HG03460 (cell line): ENCODE data around the gene MAP3K4.
A peak's percentile ranks its signal among the peaks of the same experiment; 100 is the strongest.

Experiments used
- ATAC-seq: cut with Tn5 transposase; IDR thresholded peaks from one replicate; pipeline ENCODE4 v1.9.1; 2021; ENCODE audit not compliant: unreplicated experiment

The MAP3K4 gene

DNA sequence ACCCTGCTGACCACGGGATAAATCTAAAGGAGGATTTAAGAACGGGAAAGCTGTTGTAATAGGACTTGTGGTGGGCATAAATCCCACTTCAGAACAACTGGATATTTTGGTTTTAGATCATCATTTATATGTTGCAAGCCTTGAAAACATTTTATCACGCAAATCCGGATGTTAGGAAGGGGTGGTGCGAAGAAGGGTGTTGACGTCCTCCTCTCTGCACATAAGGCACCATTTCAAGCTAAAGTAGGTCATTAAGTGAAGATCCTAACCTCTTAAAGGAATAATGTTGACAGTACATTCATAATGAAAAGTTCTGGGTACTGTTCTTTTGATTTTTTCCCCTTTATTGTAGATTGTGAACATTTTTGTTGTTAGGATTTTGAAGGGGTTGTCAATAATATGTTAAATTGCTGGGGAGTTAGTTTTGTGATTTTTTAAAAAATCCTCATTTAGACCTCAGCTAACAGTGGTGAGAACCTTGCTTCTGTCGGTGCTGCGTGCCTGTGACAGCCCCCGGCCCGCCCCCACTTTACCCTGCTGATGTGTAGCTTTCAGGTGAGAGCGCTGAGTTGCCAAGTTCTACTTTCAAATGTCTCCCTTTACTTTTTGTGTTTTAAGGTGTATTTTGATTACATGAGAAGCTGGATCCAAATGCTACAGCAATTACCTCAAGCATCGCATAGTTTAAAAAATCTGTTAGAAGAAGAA lies 88.8 kb downstream of the MAP3K4 start:
- no peak for ATAC-seq

GRCh38 chr6:161082215-161082614 lies 90.6 kb downstream of the MAP3K4 start:
- peak; percentile 70 for ATAC-seq

DNA sequence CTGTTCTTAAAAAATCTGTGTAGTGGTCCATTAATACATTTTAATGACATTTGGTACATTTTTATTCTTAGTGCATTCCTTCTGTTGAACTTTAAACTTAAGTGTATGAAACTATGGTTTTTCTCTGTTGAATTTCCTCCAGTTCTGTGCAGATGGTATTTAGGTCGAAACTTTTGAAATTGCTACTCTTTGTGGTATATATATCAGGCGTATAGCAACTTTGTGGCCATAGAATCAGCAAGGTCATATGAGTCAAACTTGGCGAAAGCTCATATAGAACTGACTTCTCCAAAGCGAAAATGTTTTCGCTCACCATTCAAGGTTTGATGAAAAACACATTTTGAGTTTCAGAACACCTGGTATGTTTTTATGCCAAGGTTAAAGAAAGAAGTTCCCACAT lies 93.7 kb downstream of the MAP3K4 start:
- no peak for ATAC-seq

DNA sequence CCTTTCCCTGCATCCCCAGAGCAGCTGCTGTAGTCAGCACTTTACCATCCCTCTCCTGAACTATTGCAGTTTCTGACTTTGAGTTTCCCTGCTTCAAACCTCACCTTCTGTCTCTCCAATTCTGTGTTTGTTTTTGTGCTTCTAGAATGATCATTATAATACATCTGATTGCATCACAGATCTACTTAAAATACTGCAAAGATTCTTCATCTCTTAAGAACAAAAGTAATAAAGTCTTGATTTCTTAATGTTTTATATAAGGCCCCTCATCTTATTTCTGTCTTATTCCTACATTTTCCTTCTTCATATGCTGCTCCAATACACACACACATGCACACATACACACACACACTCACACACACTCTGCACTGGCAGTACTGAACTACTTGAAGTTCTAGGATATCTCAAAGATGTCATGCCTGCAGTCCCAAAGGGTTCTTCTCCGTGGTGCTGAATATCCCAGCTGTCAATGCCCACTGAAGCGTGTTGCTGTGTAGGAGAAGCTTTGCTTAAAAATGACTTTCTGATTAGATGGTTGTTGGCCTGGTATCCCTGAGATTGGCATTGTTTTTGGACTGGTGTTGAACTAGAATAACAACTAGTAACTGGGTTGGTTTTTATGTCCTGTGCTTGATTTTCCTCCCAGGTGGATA lies 97.2 kb downstream of the MAP3K4 start:
- ATAC-seq = no peak

DNA sequence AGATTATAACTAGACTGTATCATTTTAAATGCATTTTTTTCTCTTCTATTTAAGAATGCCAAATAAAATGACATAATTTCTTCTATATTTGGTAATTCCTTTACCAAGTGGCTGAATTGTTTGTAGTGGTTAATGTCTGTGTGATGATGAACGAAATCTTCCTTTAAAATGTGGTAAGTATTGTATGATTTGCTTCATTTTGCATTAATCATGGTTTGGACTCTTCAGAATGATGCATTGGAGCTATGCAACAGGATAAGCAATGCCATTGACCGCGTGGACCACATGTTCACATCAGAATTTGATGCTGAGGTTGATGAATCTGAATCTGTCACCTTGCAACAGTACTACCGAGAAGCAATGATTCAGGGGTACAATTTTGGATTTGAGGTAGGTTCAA lies 99.6 kb downstream of the MAP3K4 start:
- ATAC-seq = no peak

GRCh38 chr6:161091972-161092701 lies 100.6 kb downstream of the MAP3K4 start:
- ATAC-seq = no peak

- ATAC-seq = no peak
Observed at GRCh38 chr6:161094955-161095354, 103.4 kb downstream of the MAP3K4 start.

GRCh38 chr6:161095916-161096315 lies 104.3 kb downstream of the MAP3K4 start:
- no peak for ATAC-seq

DNA sequence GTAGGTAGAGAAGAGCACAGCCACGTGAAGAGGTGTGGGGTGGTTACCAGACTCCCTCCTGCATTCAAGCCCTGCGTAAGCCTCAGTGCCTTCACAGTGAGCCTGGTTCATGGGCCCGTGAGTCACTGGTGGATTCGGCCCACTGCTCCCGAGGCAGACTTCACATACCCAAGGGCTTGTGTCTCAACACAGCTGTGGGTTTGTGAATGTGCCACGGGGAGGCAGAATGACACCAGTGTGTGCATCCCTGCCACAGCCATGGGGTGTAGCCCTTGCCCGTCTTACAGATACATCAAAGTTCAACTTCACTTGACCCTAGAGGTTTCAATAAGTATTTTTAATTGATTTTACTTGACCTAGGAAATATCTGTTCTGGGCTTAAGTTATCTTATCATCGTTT lies 108.5 kb downstream of the MAP3K4 start:
- no peak for ATAC-seq

- ATAC-seq = no peak
Observed at GRCh38 chr6:161101517-161101916, 109.9 kb downstream of the MAP3K4 start.

DNA sequence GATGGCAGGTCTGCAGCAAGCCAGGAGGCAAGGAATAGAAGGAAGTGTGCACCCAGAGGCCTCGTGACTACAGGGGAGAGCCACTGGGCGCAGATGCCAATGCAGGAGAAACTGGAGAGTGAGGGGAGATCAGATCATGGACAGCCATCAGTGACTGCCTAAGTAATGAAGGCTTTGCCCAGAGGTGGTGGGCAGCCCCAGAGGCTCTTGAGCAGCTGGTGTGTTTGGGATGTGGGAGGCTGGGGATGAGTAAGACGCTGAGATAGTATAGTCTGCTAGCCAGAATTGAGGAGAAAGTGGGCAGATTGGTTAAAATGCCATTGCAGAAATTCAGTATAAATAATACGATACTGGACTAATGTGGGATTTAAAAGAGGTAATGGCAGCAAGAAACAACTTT lies 111.9 kb downstream of the MAP3K4 start:
- no peak for ATAC-seq

GRCh38 chr6:161104966-161105365 lies 113.4 kb downstream of the MAP3K4 start:
- no peak for ATAC-seq

DNA sequence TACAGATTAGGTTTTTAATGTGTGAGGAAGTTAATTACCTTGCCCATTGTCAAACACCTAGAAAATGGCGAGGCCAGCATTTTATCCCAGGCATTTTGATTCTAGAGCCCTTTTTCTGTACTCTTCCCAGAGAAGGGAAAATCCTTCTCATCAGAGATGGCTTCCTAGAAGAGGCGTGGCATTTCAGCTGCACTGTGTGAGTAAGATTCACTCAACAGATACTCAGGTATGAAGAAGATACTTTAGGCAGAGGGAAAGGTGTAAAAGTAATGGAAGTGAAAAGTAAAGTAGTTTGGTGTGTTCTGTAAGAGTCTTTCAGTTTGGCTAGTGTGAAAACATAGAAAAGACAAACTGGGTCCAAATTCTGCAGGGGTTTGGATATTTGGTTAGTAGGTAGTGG lies 113.8 kb downstream of the MAP3K4 start:
- ATAC-seq = no peak

DNA sequence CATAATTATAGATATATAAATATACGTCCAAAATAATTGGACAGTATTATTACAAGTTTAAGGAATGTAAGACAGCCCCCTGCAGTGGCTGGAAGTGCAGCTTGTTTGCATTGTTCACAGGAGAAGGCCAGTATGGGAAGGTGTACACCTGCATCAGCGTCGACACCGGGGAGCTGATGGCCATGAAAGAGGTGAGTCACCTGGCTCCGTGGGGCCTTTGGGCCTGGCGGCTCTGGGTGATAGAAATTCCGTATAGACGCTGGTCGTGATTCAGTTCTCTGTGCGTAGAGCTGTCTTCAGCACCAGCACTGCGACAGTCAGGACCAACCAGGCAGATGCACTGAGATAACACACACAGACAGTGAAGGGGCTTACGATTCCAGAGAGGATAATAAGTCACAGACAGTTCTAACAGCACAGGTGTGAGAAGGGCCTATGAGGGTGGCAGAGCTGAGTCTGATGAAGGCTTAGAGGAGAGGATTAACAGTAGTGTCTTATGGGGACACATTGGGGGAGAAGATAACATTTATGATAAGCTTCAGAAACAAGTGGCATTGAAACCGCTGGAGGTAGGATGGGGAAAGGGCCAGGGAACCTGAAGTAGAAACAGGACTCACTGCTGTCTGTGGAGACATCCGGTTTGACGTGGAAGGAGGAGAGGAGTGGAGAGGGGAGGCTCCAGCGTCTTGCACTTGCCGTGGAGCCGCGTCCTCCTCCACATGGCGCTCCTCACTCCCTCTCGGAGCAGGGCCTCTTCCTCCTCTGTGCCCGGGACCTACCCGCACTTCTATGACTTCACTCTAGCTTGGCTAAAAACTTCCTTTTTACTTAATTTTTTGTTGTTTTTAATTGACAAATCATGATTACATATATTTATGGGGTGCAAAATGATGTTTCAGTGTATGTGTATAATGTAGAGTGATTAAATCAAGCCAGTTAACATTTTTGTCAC lies 116.5 kb downstream of the MAP3K4 start:
- no peak for ATAC-seq

- no peak for ATAC-seq
Observed at GRCh38 chr6:161108916-161109315, 117.3 kb downstream of the MAP3K4 start.

DNA sequence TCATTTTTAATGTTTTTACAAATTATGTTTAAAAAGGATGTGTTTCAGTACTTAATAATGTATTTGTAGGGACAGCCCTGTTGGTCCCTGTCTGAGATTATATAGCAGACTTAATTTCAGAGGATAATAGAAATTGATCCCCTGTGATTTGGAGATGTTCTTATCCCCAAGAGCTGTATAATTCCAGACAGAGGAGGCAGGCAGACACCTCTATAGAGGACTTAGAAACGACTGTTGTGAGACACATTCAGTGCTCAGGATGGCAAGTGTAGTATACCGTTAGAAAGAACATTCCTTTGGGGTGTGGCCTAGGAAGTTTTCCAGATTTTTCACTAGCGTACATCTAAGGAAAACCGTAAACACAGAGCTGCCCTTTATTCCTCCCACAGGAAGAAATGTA lies 117.8 kb downstream of the MAP3K4 start:
- no peak for ATAC-seq

- ATAC-seq = no peak
Observed at GRCh38 chr6:161110028-161110779, 118.6 kb downstream of the MAP3K4 start.

- no peak for ATAC-seq
Observed at GRCh38 chr6:161111261-161111660, 119.7 kb downstream of the MAP3K4 start.

DNA sequence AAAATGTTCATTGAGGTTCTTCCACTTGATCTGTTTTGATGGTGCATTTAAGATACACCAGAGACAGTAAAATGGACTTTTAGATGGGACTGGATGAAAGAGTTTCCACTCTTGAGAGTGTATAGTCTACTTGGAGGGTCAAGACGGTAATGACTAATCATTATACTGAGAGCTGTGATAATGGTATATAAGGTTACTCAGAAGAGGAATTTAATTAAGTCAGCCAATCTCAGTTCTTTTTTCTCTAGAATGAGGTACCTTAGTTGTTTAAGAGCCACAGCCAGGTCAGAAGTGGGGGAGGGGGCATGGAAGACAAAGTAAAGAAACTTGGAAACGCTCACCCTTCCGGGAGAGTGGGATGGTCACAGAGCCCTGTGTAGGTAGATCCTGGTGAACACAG lies 123.9 kb downstream of the MAP3K4 start:
- ATAC-seq = no peak

DNA sequence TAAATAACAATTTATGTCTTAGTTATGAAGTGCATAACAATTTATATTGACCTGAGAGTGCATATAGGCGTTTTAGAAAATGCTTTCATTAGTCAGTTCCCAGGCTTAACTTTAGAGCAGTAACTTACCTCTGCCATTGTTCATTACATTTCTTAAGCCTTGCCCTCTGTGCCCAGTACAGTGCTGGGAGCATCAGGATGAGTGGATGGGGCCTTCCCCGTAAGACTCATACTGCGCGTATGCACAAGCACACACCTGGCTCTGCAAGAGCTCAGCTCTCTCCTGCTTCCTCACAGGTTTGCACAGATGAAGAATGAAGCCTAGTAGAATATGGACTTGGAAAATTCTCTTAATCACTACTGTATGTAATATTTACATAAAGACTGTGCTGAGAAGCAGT lies 125.0 kb downstream of the MAP3K4 start:
- ATAC-seq = no peak
